Activated B cell treated with CpG ODN at 0.5 μM for 24 hours (primary cell): ENCODE measurements around the gene BUB1B. TPM values are rescaled to one million over a fixed set of nuclear protein-coding genes. Genes with fewer than 3 reads are reported as not detected.

ENCODE experiments used
- ATAC-seq: fragments of 200-7000 bp; cut with Tn5 transposase; one replicate; pipeline ENCODE4 v1.10.0; 2021; ENCODE audit warnings: low read depth, mild to moderate bottlenecking, moderate library complexity
- CTCF ChIA-PET: fragments of 350-600 bp; sonication (Branson Sonifier 250); formaldehyde crosslinking; loops from one replicate; lab custom pipeline; 2021; ENCODE audit warnings: antibody characterized with exemption; lab: Charles Lee
- POLR2A ChIA-PET: fragments of 350-600 bp; sonication (Branson Sonifier 250); formaldehyde crosslinking; loops from one replicate; lab custom pipeline; 2021; ENCODE audit warnings: antibody characterized with exemption; lab: Charles Lee
- DNase-seq: peaks from one replicate; pipeline ENCODE4 v3.0.0; 2022
- H3K27ac Mint-ChIP-seq: one replicate; pipeline ENCODE4 v1.8.0; 2020; ENCODE audit warnings: mixed read lengths
- H3K27me3 Mint-ChIP-seq: one replicate; pipeline ENCODE4 v1.8.0; 2021; ENCODE audit warnings: mixed read lengths
- H3K36me3 Mint-ChIP-seq: one replicate; pipeline ENCODE4 v1.8.0; 2021; ENCODE audit warnings: low read depth, mixed read lengths
- H3K4me1 Mint-ChIP-seq: one replicate; pipeline ENCODE4 v1.8.0; 2021; ENCODE audit warnings: mixed read lengths
- H3K4me3 Mint-ChIP-seq: one replicate; pipeline ENCODE4 v1.8.0; 2020; ENCODE audit warnings: mild to moderate bottlenecking, mixed read lengths
- H3K9me3 Mint-ChIP-seq: one replicate; pipeline ENCODE4 v1.8.0; 2020; ENCODE audit warnings: mixed read lengths
- CTCF ChIP-seq: fragments of 200-600 bp; IDR thresholded peaks from one replicate; pipeline ENCODE4 v1.8.0; 2022; ENCODE audit warnings: antibody characterized with exemption, mild to moderate bottlenecking
- intact Hi-C: fragments of 100-400 bp; cut with micrococcal nuclease; formaldehyde crosslinking; loops from one replicate; pipeline ENCODE4 v1.15.1; 2024
- total RNA-seq: library from RNA; stranded (reverse); gene quantifications from 2 replicates; pipeline ENCODE4 v1.2.3, GENCODE V29; 2022

Gene BUB1B
- total RNA-seq, 1 donor from 2014 or later, result 3.9 TPM

GRCh38 chr15:40269604-40270003, 108.7 kb downstream of the BUB1B start:
- Mint-ChIP-seq H3K9me3 (no peaks in the 10 kb centered on the region), H3K4me3 (no peak overlapping the region), H3K4me1 (peaks cover under 1% of the 10 kb centered on the region), H3K36me3 (no peaks in the 10 kb centered on the region), H3K27ac (no peak overlapping the region), H3K27me3 (no peaks in the 10 kb centered on the region)
- ChIA-PET CTCF (interaction anchor here (1.3 to 11.8 kb wide), 3 partner anchors 10 to 224 kb away, joined by 4 to 228 read pairs (median 11); no protein-coding TSS in a partner anchor), POLR2A (no interaction called here)
- no peak for TF ChIP-seq CTCF
- DNase-seq (no peak), ATAC-seq (no peak)
- intact Hi-C loops, result loop anchor here (5.0 kb wide), 1 partner anchor 32 kb away; the partner anchor contains the start of gene PAK6

GRCh38 chr15:40270246-40270995, 109.6 kb downstream of the BUB1B start:
- H3K4me3 Mint-ChIP-seq, result no peak overlapping the region
- no peaks in the 10 kb centered on the region for H3K9me3 Mint-ChIP-seq

More at GRCh38 chr15:40270246-40270995, 109.6 kb downstream of the BUB1B start:
- ATAC-seq (no peak), DNase-seq (no peak)
- Mint-ChIP-seq H3K27ac (no peak overlapping the region), H3K36me3 (no peaks in the 10 kb centered on the region), H3K27me3 (no peaks in the 10 kb centered on the region), H3K4me1 (peaks cover 4% of the 10 kb centered on the region)
- CTCF ChIA-PET, result interaction anchor here (1.3 to 11.8 kb wide), 4 partner anchors 9 to 225 kb away, joined by 3 to 228 read pairs (median 8); no protein-coding TSS in a partner anchor
- POLR2A ChIA-PET, result no interaction called here
- TF ChIP-seq CTCF, result no peak
- intact Hi-C loops, result loop anchor here (5.0 kb wide), 1 partner anchor 33 kb away; the partner anchor contains the start of gene PAK6

Other genes starting within 250 kb of the BUB1B start
- gene GPR176, start 240.8 kb upstream of the BUB1B start, total RNA-seq, result 0.12 TPM in 1 of 2 replicates, not detected in the other
- gene EIF2AK4, start 227.0 kb upstream of the BUB1B start, total RNA-seq, result 22.8 and 24.5 TPM in 2 replicates
- 183 and 217 TPM in 2 replicates for gene SRP14, start 121.9 kb upstream of the BUB1B start, total RNA-seq
- 353 and 376 TPM in 2 replicates for gene BMF, start 52.2 kb upstream of the BUB1B start, total RNA-seq
- 0.34 and 0.40 TPM in 2 replicates for gene PAK6, start 78.0 kb downstream of the BUB1B start, total RNA-seq
- gene ANKRD63, start 122.0 kb downstream of the BUB1B start, total RNA-seq, result 0.32 TPM in 1 of 2 replicates, not detected in the other
- gene PLCB2, start 146.9 kb downstream of the BUB1B start, total RNA-seq, result 109 and 126 TPM in 2 replicates
- 9.5 TPM in 2 replicates for gene INAFM2, start 162.6 kb downstream of the BUB1B start, total RNA-seq
- 0.91 and 2.1 TPM in 2 replicates for gene CCDC9B, start 179.9 kb downstream of the BUB1B start, total RNA-seq
- gene PHGR1, start 190.0 kb downstream of the BUB1B start, total RNA-seq, result not detected in 2 replicates
- gene DISP2, start 197.2 kb downstream of the BUB1B start, total RNA-seq, result 0.38 and 0.39 TPM in 2 replicates
- 11.5 and 13.4 TPM in 2 replicates for gene KNSTRN, start 221.7 kb downstream of the BUB1B start, total RNA-seq
- 63.5 and 76.7 TPM in 2 replicates for gene IVD, start 244.7 kb downstream of the BUB1B start, total RNA-seq